ENCODE results near the gene CROCC2. TPM values are rescaled to one million over a fixed set of nuclear protein-coding genes. Genes with fewer than 3 reads are reported as not detected.
A peak's percentile ranks its signal among the peaks of the same experiment; 100 is the strongest.

CROCC2 gene
- total RNA-seq, 1 donor from 2014 or later: not detected

DNA sequence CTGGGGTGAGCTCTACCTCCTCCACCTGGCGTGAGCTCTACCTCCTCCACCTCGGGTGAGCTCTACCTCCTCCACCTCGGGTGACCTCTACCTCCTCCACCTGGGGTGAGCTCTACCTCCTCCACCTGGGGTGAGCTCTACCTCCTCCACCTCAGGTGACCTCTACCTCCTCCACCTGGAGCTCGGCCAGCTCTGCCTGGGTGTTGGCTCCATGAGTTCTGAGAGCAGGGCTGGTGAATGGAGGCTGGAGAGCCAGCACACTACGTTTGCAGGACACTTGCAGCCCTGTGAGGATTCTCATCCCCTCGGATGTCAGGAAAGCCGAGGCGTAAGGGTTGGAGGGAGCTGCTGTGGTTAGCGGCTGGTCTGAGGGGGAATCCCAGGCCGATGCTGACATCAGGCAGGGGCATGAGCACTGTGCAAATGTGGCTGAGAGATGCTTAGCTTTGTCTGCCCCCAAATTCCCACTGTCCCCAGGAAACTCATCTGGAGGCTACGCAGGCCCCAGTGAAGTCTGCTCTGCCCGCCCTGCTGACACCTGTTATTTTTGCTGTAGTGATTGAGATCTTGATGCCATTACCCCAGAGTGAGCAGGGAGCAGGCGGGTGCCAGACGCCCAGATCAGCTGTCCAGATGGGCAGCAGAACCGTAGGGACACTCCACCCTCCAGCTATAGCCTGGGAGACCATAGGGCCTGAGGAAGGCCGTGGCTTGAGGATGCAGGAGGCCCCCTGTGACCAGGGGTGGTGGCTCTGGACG is 3.3 kb downstream of the CROCC2 start:
- Histone ChIP-seq H3K27me3 (ENCODE audit: control insufficient read depth, insufficient read depth, low read length) (peaks cover 28% of the 10 kb centered on the region), H3K36me3 (ENCODE audit: control insufficient read depth, insufficient read depth, low read length) (no peaks in the 10 kb centered on the region), H3K4me3 (ENCODE audit: low read depth, low read length) (no peak overlapping the region)
- no peak for DNase-seq (ENCODE audit: low read depth)
- TF ChIP-seq CTCF (IDR thresholded peaks at IDR 0.05; ENCODE audit: insufficient read depth, low read length, poor library complexity, severe bottlenecking): no peak

- no peak overlapping the region for H3K4me3 ChIP-seq (ENCODE audit: low read depth, low read length)
- no peak for TF ChIP-seq CTCF (IDR thresholded peaks at IDR 0.05; ENCODE audit: insufficient read depth, low read length, poor library complexity, severe bottlenecking)
- peaks cover 15% of the 10 kb centered on the region for H3K27me3 ChIP-seq (ENCODE audit: control insufficient read depth, insufficient read depth, low read length)
- H3K36me3 ChIP-seq (ENCODE audit: control insufficient read depth, insufficient read depth, low read length): no peaks in the 10 kb centered on the region
- DNase-seq (ENCODE audit: low read depth): no peak
Observed at GRCh38 chr2:240911641-240912265, 5.6 kb downstream of the CROCC2 start.

- Histone ChIP-seq H3K36me3 (ENCODE audit: control insufficient read depth, insufficient read depth, low read length) (no peaks in the 10 kb centered on the region), H3K4me3 (ENCODE audit: low read depth, low read length) (no peak overlapping the region), H3K27me3 (ENCODE audit: control insufficient read depth, insufficient read depth, low read length) (peaks cover 7% of the 10 kb centered on the region)
- TF ChIP-seq CTCF (IDR thresholded peaks at IDR 0.05; ENCODE audit: insufficient read depth, low read length, poor library complexity, severe bottlenecking): no peak
- no peak for DNase-seq (ENCODE audit: low read depth)
Observed at GRCh38 chr2:240912878-240913809, 7.0 kb downstream of the CROCC2 start.

DNA sequence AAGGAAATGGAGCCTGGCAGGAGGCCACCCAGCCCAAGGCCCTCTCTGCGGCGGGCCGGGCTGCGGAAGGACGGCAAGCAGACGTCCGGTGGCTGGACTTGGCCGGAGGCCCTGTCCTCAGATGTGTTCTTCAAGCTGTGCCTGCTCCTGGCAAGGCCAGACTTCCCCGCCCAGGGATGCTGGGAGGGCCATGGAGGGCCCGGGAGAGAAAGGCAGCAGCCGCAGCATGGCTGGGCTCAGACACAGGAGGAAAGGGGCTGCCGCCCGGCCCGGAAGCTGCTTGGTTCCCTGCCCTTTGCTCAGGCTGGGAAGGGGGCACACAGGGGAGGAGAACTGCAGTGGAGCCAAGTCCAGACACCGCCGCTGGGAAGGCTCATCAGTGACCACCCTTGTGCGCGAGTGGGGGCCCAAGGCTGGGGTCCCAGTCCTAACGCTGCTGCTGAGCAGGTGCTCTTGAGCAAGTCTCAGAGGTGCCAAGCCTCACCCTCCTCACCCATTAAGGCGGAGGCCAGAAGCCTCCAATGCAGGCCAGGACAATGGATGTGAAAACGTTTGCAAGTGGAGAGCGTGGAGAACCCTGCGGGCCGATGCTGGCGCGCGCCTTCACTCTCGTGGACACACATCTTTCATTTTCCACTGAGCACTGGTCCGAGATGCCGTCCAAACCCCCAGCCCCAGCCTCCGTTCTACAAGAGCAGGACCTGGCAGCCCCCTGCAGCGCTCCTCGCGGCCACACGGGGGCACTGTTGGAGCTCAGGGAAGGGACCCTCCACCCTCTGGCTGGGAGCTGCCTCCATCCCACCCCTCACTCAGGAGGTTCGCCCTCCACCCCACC is 7.9 kb downstream of the CROCC2 start:
- Histone ChIP-seq H3K4me3 (ENCODE audit: low read depth, low read length) (no peak overlapping the region), H3K36me3 (ENCODE audit: control insufficient read depth, insufficient read depth, low read length) (no peaks in the 10 kb centered on the region), H3K27me3 (ENCODE audit: control insufficient read depth, insufficient read depth, low read length) (peaks cover 7% of the 10 kb centered on the region)
- DNase-seq (ENCODE audit: low read depth): no peak
- peak; percentile 94 for TF ChIP-seq CTCF (IDR thresholded peaks at IDR 0.05; ENCODE audit: insufficient read depth, low read length, poor library complexity, severe bottlenecking)
